CD4-positive, alpha-beta memory T cell (primary cell): Measurements from ENCODE around the gene SMC6. TPM values are rescaled to one million over a fixed set of nuclear protein-coding genes. Genes with fewer than 3 reads are reported as not detected.

Source experiments
- CTCF ChIA-PET: fragments of 350-600 bp; sonication (Branson Sonifier 250); formaldehyde crosslinking; loops from one replicate; lab custom pipeline; 2021; ENCODE audit warnings: inconsistent platforms; ENCODE audit not compliant: partially characterized antibody; lab: Charles Lee
- POLR2A ChIA-PET: fragments of 350-600 bp; sonication (Branson Sonifier 250); formaldehyde crosslinking; loops from one replicate; lab custom pipeline; 2021; ENCODE audit not compliant: partially characterized antibody; lab: Charles Lee
- DNase-seq, 5 donors: peaks; one replicate each; pipeline versions ENCODE4 v3.0.0 to v3.0.0-alpha.2; 2020 to 2022; ENCODE audit warnings: mixed read lengths in 1 of 5
- H3K27ac ChIP-seq: one replicate; pipeline ENCODE4 v1.7.0; 2013; ENCODE audit warnings: low read depth, low read length
- H3K27me3 ChIP-seq: 2 replicates; pipeline ENCODE4 v1.7.0; 2013; ENCODE audit warnings: mild to moderate bottlenecking, low read length, moderate library complexity; ENCODE audit not compliant: insufficient read depth
- H3K36me3 ChIP-seq: 2 replicates; pipeline ENCODE4 v1.7.0; 2013; ENCODE audit warnings: mild to moderate bottlenecking, low read length, moderate library complexity; ENCODE audit not compliant: insufficient read depth
- H3K4me1 ChIP-seq: 2 replicates; pipeline ENCODE4 v1.7.0; 2013; ENCODE audit warnings: mild to moderate bottlenecking, low read length, moderate library complexity; ENCODE audit not compliant: insufficient read depth
- H3K4me3 ChIP-seq, 2 donors: one replicate each; pipeline ENCODE4 v1.7.0; 2013; ENCODE audit warnings: low read length in 2 of 2, mild to moderate bottlenecking in 1 of 2
- H3K9me3 ChIP-seq, 2 donors: one replicate each; pipeline ENCODE4 v1.7.0; 2013; ENCODE audit warnings: low read length in 2 of 2, control low read depth in 1 of 2; ENCODE audit not compliant: control insufficient read depth in 1 of 2
- H3K27ac Mint-ChIP-seq, 7 donors: one replicate each; pipeline ENCODE4 v1.8.0; 2020 to 2021; ENCODE audit warnings: mixed read lengths in 7 of 7, mild to moderate bottlenecking in 6 of 7, inconsistent platforms in 3 of 7, moderate library complexity in 3 of 7
- H3K27me3 Mint-ChIP-seq, 2 donors: one replicate each; pipeline ENCODE4 v1.8.0; 2020 to 2021; ENCODE audit warnings: mixed read lengths in 2 of 2
- H3K36me3 Mint-ChIP-seq, 2 donors: one replicate each; pipeline ENCODE4 v1.8.0; 2020 to 2021; ENCODE audit warnings: mixed read lengths in 2 of 2, inconsistent platforms in 1 of 2, mild to moderate bottlenecking in 1 of 2
- H3K4me1 Mint-ChIP-seq, 4 donors: one replicate each; pipeline ENCODE4 v1.8.0; 2020 to 2021; ENCODE audit warnings: mixed read lengths in 4 of 4, mild to moderate bottlenecking in 1 of 4
- H3K4me3 Mint-ChIP-seq, 8 donors: one replicate each; pipeline ENCODE4 v1.8.0; 2020 to 2021; ENCODE audit warnings: mixed read lengths in 8 of 8, mild to moderate bottlenecking in 7 of 8, moderate library complexity in 6 of 8, inconsistent platforms in 3 of 8
- H3K9me3 Mint-ChIP-seq, 8 donors: one replicate each; pipeline ENCODE4 v1.8.0; 2020 to 2021; ENCODE audit warnings: mixed read lengths in 8 of 8, mild to moderate bottlenecking in 5 of 8, inconsistent platforms in 3 of 8, moderate library complexity in 1 of 8
- intact Hi-C: fragments of 100-400 bp; cut with micrococcal nuclease; formaldehyde crosslinking; loops from one replicate; pipeline ENCODE4 v1.15.1; 2023
- polyA plus RNA-seq, 2 donors: library from polyadenylated mRNA; unstranded; fragments of 300-500 nt; fragmentation: Illumina TruSeq; gene quantifications; one replicate each; pipeline ENCODE4 v1.2.3, GENCODE V29; 2021
- total RNA-seq, 2 experiments: library from RNA; stranded (reverse); gene quantifications; one replicate each; pipeline ENCODE4 v1.2.3, GENCODE V29; 2021

SMC6 gene
- total and polyA plus RNA-seq, 4 experiments from 2014 or later = 4.8 to 19.2 (median 17.4) TPM

- Histone ChIP-seq H3K9me3 (no peaks in the 10 kb centered on the region), H3K27ac (no peak overlapping the region), H3K27me3 (no peaks in the 10 kb centered on the region), H3K4me1 (no peaks in the 10 kb centered on the region), H3K36me3 (no peaks in the 10 kb centered on the region), H3K4me3 (no peak overlapping the region)
- Mint-ChIP-seq H3K27ac (no peak overlapping the region), H3K27me3 (peaks cover 13 to 24% of the 10 kb centered on the region in 2 donors), H3K4me3 (no peak overlapping the region), H3K9me3 (no peaks in the 10 kb centered on the region), H3K4me1 (no peaks in the 10 kb centered on the region), H3K36me3 (no peaks in the 10 kb centered on the region)
- intact Hi-C loops = no loop called here
- no peak for DNase-seq
- POLR2A ChIA-PET = no interaction called here
- CTCF ChIA-PET = no interaction called here
Observed at GRCh38 chr2:17788773-17789172, 35.2 kb upstream of the SMC6 start.

DNA sequence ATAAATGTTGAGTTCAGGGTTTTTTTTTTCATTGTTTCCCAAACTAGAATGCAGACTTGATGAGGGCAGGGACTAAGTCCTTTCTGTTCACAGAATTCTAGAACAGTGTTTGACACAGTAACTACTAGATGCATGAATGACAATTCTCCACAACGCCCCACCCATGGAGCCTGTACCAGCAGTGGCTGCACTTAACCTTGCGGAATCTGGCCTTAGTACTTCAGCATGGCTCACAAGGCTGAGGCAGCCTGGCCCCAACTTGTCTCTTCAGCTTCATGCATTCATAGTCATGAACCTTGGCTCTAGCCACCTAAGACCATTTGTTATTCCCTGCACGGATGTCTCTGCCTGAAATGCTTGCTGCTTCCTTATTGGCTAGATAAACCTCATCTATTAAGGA lies 33.1 kb upstream of the SMC6 start:
- CTCF ChIA-PET = no interaction called here
- peaks cover 2 to 6% of the 10 kb centered on the region in 2 donors for H3K36me3 Mint-ChIP-seq
- H3K9me3 Mint-ChIP-seq = no peaks in the 10 kb centered on the region

DNA sequence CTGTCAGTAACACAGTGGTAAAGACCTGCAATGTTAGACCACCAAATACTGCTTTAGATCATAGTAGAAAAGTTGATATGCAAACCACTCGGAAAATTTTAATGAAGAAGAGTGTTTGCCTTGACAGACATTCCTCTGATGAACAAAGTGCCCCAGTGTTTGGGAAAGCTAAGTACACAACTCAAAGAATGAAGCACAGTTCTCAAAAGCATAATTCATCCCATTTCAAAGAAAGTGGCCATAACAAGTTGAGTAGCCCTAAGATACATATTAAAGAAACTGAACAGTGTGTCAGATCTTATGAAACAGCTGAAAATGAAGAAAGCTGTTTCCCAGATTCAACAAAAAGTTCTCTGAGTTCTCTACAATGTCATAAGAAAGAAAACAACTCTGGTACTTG lies 27.9 kb upstream of the SMC6 start:
- no peak overlapping the region for H3K27ac Mint-ChIP-seq
- peaks cover 12 to 23% of the 10 kb centered on the region in 2 donors for H3K36me3 Mint-ChIP-seq
- POLR2A ChIA-PET = no interaction called here
- CTCF ChIA-PET = no interaction called here
- no peaks in the 10 kb centered on the region for H3K4me1 Mint-ChIP-seq
- no peaks in the 10 kb centered on the region for H3K9me3 Mint-ChIP-seq
- no peak overlapping the region for H3K4me3 ChIP-seq
- no peaks in the 10 kb centered on the region for H3K27me3 Mint-ChIP-seq
- no peaks in the 10 kb centered on the region for H3K4me1 ChIP-seq
- intact Hi-C loops = no loop called here
- no peaks in the 10 kb centered on the region for H3K36me3 ChIP-seq
- no peaks in the 10 kb centered on the region for H3K27me3 ChIP-seq
- no peak overlapping the region for H3K27ac ChIP-seq
- DNase-seq = no peak
- H3K4me3 Mint-ChIP-seq = no peak overlapping the region
- no peaks in the 10 kb centered on the region for H3K9me3 ChIP-seq

More for the DNA sequence above, 33.1 kb upstream of the SMC6 start:
- Mint-ChIP-seq H3K27me3 (peaks cover 9 to 10% of the 10 kb centered on the region in 2 donors), H3K27ac (no peak overlapping the region), H3K4me1 (no peaks in the 10 kb centered on the region), H3K4me3 (no peak overlapping the region)
- Histone ChIP-seq H3K4me1 (no peaks in the 10 kb centered on the region), H3K4me3 (no peak overlapping the region), H3K36me3 (no peaks in the 10 kb centered on the region), H3K27me3 (no peaks in the 10 kb centered on the region), H3K9me3 (no peaks in the 10 kb centered on the region), H3K27ac (no peak overlapping the region)
- POLR2A ChIA-PET = no interaction called here
- no peak for DNase-seq
- intact Hi-C loops = no loop called here

DNA sequence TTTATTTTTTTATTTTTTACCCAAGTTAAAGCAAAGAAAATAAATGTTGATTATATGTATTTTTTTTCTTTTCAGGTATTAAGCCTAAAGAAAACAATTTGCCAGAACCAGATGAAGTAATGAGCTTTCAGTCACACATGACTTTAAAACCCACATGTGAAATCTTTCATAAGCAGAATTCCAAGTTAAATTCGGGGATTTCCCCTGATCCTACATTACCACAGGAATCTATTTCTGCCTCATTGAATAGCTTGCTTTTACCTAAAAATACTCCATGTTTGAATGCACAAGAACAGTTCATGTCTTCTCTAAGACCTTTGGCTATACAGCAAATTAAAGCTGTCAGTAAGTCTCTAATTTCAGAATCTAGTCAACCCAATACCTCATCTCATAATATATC lies 26.9 kb upstream of the SMC6 start:
- no peak for DNase-seq
- Histone ChIP-seq H3K27me3 (no peaks in the 10 kb centered on the region), H3K9me3 (no peaks in the 10 kb centered on the region), H3K4me1 (no peaks in the 10 kb centered on the region), H3K4me3 (no peak overlapping the region), H3K36me3 (no peaks in the 10 kb centered on the region), H3K27ac (no peak overlapping the region)
- Mint-ChIP-seq H3K4me3 (no peak overlapping the region), H3K4me1 (no peaks in the 10 kb centered on the region), H3K9me3 (no peaks in the 10 kb centered on the region), H3K36me3 (peaks cover 12 to 23% of the 10 kb centered on the region in 2 donors), H3K27ac (no peak overlapping the region), H3K27me3 (no peaks in the 10 kb centered on the region)
- CTCF ChIA-PET = no interaction called here
- POLR2A ChIA-PET = no interaction called here
- intact Hi-C loops = no loop called here

DNA sequence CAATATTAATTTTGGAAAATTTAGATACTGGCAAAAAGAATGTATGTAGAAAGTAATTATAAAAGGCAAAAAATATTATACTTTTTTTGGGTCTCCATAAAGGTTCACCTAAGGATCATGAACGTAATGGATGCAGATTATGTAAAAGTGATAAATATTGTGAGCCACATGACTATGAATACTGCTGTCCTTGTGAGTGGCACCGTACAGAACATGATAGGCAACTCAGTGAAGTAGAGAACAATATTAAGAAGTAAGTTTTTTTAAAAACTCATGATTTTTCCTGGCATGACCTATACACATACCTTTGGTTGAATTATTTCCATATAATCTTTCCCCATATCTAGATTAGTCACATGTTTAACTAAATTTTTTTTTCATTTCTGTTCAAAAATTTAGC lies 18.9 kb upstream of the SMC6 start:
- Histone ChIP-seq H3K27ac (no peak overlapping the region), H3K4me1 (no peaks in the 10 kb centered on the region), H3K36me3 (no peaks in the 10 kb centered on the region), H3K4me3 (no peak overlapping the region), H3K9me3 (no peaks in the 10 kb centered on the region), H3K27me3 (no peaks in the 10 kb centered on the region)
- no peaks in the 10 kb centered on the region for H3K4me1 Mint-ChIP-seq
- H3K27ac Mint-ChIP-seq = no peak overlapping the region
- peaks cover 1 to 6% of the 10 kb centered on the region in 2 donors for H3K36me3 Mint-ChIP-seq
- ChIA-PET POLR2A (no interaction called here), CTCF (no interaction called here)
- no peak overlapping the region for H3K4me3 Mint-ChIP-seq
- intact Hi-C loops = no loop called here
- H3K27me3 Mint-ChIP-seq = no peaks in the 10 kb centered on the region
- H3K9me3 Mint-ChIP-seq = no peaks in the 10 kb centered on the region
- no peak for DNase-seq

GRCh38 chr2:17771956-17772355 lies 18.3 kb upstream of the SMC6 start:
- ChIA-PET CTCF (no interaction called here), POLR2A (no interaction called here)
- no peak overlapping the region for H3K27ac ChIP-seq
- DNase-seq = no peak
- intact Hi-C loops = no loop called here
- H3K4me1 ChIP-seq = no peaks in the 10 kb centered on the region
- no peak overlapping the region for H3K4me3 Mint-ChIP-seq
- no peaks in the 10 kb centered on the region for H3K36me3 ChIP-seq
- H3K36me3 Mint-ChIP-seq = peaks cover 1 to 9% of the 10 kb centered on the region in 2 donors
- no peaks in the 10 kb centered on the region for H3K27me3 ChIP-seq
- no peak overlapping the region for H3K4me3 ChIP-seq
- no peaks in the 10 kb centered on the region for H3K9me3 ChIP-seq
- no peaks in the 10 kb centered on the region for H3K4me1 Mint-ChIP-seq
- H3K27me3 Mint-ChIP-seq = no peaks in the 10 kb centered on the region
- H3K9me3 Mint-ChIP-seq = no peaks in the 10 kb centered on the region
- H3K27ac Mint-ChIP-seq = no peak overlapping the region

- no peaks in the 10 kb centered on the region for H3K9me3 Mint-ChIP-seq
- Histone ChIP-seq H3K4me3 (no peak overlapping the region), H3K36me3 (no peaks in the 10 kb centered on the region), H3K27ac (no peak overlapping the region), H3K4me1 (no peaks in the 10 kb centered on the region), H3K9me3 (no peaks in the 10 kb centered on the region), H3K27me3 (no peaks in the 10 kb centered on the region)
- no peak for DNase-seq
- H3K27me3 Mint-ChIP-seq = no peaks in the 10 kb centered on the region
- ChIA-PET POLR2A (no interaction called here), CTCF (no interaction called here)
- H3K36me3 Mint-ChIP-seq = peaks cover 1 to 10% of the 10 kb centered on the region in 2 donors
- no peak overlapping the region for H3K27ac Mint-ChIP-seq
- no peak overlapping the region for H3K4me3 Mint-ChIP-seq
- intact Hi-C loops = no loop called here
- no peaks in the 10 kb centered on the region for H3K4me1 Mint-ChIP-seq
Observed at GRCh38 chr2:17768894-17769293, 15.3 kb upstream of the SMC6 start.

GRCh38 chr2:17765398-17765797 lies 11.8 kb upstream of the SMC6 start:
- Histone ChIP-seq H3K4me1 (no peaks in the 10 kb centered on the region), H3K9me3 (no peaks in the 10 kb centered on the region), H3K27me3 (no peaks in the 10 kb centered on the region), H3K4me3 (no peak overlapping the region), H3K27ac (no peak overlapping the region), H3K36me3 (no peaks in the 10 kb centered on the region)
- H3K4me1 Mint-ChIP-seq = no peaks in the 10 kb centered on the region
- no peaks in the 10 kb centered on the region for H3K27me3 Mint-ChIP-seq
- peaks cover 1 to 12% of the 10 kb centered on the region in 2 donors for H3K36me3 Mint-ChIP-seq
- CTCF ChIA-PET = no interaction called here
- POLR2A ChIA-PET = no interaction called here
- H3K27ac Mint-ChIP-seq = no peak overlapping the region
- no peak for DNase-seq
- H3K9me3 Mint-ChIP-seq = no peaks in the 10 kb centered on the region
- intact Hi-C loops = no loop called here
- no peak overlapping the region for H3K4me3 Mint-ChIP-seq
